Gastrocnemius medialis (tissue), 4 donors: Measurements from ENCODE around the gene SARS1. TPM values are rescaled to one million over a fixed set of nuclear protein-coding genes. Genes with fewer than 3 reads are reported as not detected.

Experiments
- ATAC-seq, 2 donors: fragments of 150-250 bp; one replicate each; pipeline ENCODE4 v1.9.1; 2016
- DNase-seq, 2 donors: peaks; one replicate each; pipeline ENCODE4 v3.0.0-alpha.2; 2019
- H3K27ac ChIP-seq, 4 donors: fragments of 200-600 bp; sonication (generic); 1 replicate in 1 of 4; 2 replicates in 3 of 4; pipeline ENCODE4 v1.5.1; 2016 to 2018; ENCODE audit warnings: mild to moderate bottlenecking in 2 of 4, moderate library complexity in 1 of 4
- H3K27me3 ChIP-seq, 3 donors: fragments of 200-600 bp; sonication (generic) in 2 of 3; 1 replicate in 1 of 3; 2 replicates in 2 of 3; pipeline versions ENCODE4 v1.5.1 to v1.6.0; 2016 to 2019; ENCODE audit warnings: mild to moderate bottlenecking in 1 of 3, moderate library complexity in 1 of 3
- H3K36me3 ChIP-seq, 2 donors: fragments of 200-600 bp; sonication (generic) in 1 of 2; one replicate each; pipeline ENCODE4 v1.5.1; 2017 to 2018
- H3K4me1 ChIP-seq, 2 donors: fragments of 200-600 bp; sonication (generic) in 1 of 2; one replicate each; pipeline ENCODE4 v1.5.1; 2016 to 2017; ENCODE audit warnings: mild to moderate bottlenecking in 2 of 2
- H3K4me3 ChIP-seq, 4 donors: fragments of 200-600 bp; sonication (generic) in 3 of 4; 1 replicate in 1 of 4; 2 replicates in 3 of 4; pipeline ENCODE4 v1.5.1; 2016 to 2019; ENCODE audit warnings: mild to moderate bottlenecking in 2 of 4
- H3K9me3 ChIP-seq, 3 donors: fragments of 200-600 bp; sonication (generic) in 2 of 3; 1 replicate in 1 of 3; 2 replicates in 2 of 3; pipeline ENCODE4 v1.5.1; 2016 to 2019
- CTCF ChIP-seq, 5 experiments: fragments of 450-650 bp in 3 of 5; fragments of 200-600 bp in 2 of 5; sonication (generic) in 2 of 5; IDR thresholded peaks in 4 of 5; conservative IDR thresholded peaks in 1 of 5; 1 replicate in 4 of 5; 2 replicates in 1 of 5; pipeline ENCODE4 v1.5.1; 2016 to 2019; ENCODE audit warnings: antibody characterized with exemption in 5 of 5, mild to moderate bottlenecking in 3 of 5, moderate library complexity in 3 of 5
- POLR2A ChIP-seq, 2 donors: fragments of 450-650 bp; IDR thresholded peaks; one replicate each; pipeline ENCODE4 v1.6.1; 2017; ENCODE audit warnings: antibody characterized with exemption in 2 of 2, mild to moderate bottlenecking in 2 of 2, moderate library complexity in 2 of 2
- in situ Hi-C, 4 donors: fragments of 200-750 bp; cut with MboI; loops; one replicate each; pipeline versions ENCODE4 v1.15.0 to v1.8.0; 2017; ENCODE audit warnings: low sequenced_read_pairs in 4 of 4
- intact Hi-C: fragments of 100-400 bp; cut with DNase I; formaldehyde crosslinking; loops from one replicate; pipeline ENCODE4 v1.15.1; 2023; ENCODE audit warnings: low total_unique reads
- total RNA-seq, 4 donors: library from RNA; depleted of rRNA; stranded (reverse); fragments of >200 nt; gene quantifications; one replicate each; pipeline versions ENCODE4 v1.1.0 to v1.2.3, GENCODE V29; 2016

SARS1 gene
- total RNA-seq, 4 donors from 2014 or later: 97.6 to 116 (median 98.7) TPM

GRCh38 chr1:109272021-109272799 lies 58.5 kb downstream of the SARS1 start:
- no peak overlapping the region for H3K4me3 ChIP-seq
- intact Hi-C loops (no loop called here), in situ Hi-C loops (loop anchor here in 1 of 4 donors (10.0 kb wide), 1 partner anchor 263 kb away; the partner anchor contains the start of gene GPR61)
- no peaks in the 10 kb centered on the region for H3K36me3 ChIP-seq
- H3K27ac ChIP-seq: peak overlapping the region in 2 of 4 donors; percentile 21 to 62
- peaks cover 10 to 25% of the 10 kb centered on the region in 2 donors for H3K4me1 ChIP-seq
- no peaks in the 10 kb centered on the region for H3K9me3 ChIP-seq
- no peaks in the 10 kb centered on the region for H3K27me3 ChIP-seq
- TF ChIP-seq POLR2A (IDR thresholded peaks at IDR 0.05) (no peak), CTCF (IDR thresholded peaks at IDR 0.05 in 4 of 5, conservative IDR thresholded peaks at IDR 0.05 in 1 of 5) (no peak)
- ATAC-seq (no peak), DNase-seq (no peak)

- in situ Hi-C loops: loop anchor here in 1 of 4 donors (10.0 kb wide), 1 partner anchor 262 kb away; the partner anchor contains the start of gene GPR61
- Histone ChIP-seq H3K36me3 (no peaks in the 10 kb centered on the region), H3K27ac (peak overlapping the region in 2 of 4 donors; percentile 21 to 85)
Measured at GRCh38 chr1:109272831-109273547, 59.3 kb downstream of the SARS1 start.

GRCh38 chr1:109273570-109274288 lies 60.0 kb downstream of the SARS1 start:
- ATAC-seq (no peak), DNase-seq (no peak)
- no peaks in the 10 kb centered on the region for H3K36me3 ChIP-seq
- TF ChIP-seq POLR2A (IDR thresholded peaks at IDR 0.05): no peak
- TF ChIP-seq CTCF (IDR thresholded peaks at IDR 0.05 in 4 of 5, conservative IDR thresholded peaks at IDR 0.05 in 1 of 5): no peak
- no peak overlapping the region for H3K4me3 ChIP-seq
- intact Hi-C loops: no loop called here
- H3K27me3 ChIP-seq: no peaks in the 10 kb centered on the region
- peaks cover 10 to 27% of the 10 kb centered on the region in 2 donors for H3K4me1 ChIP-seq
- peak overlapping the region in 3 of 4 donors; percentile 57 to 85 (median 77) for H3K27ac ChIP-seq
- in situ Hi-C loops: loop anchor here in 1 of 4 donors (10.0 kb wide), 1 partner anchor 261 kb away; the partner anchor contains the start of gene GPR61
- no peaks in the 10 kb centered on the region for H3K9me3 ChIP-seq

More at GRCh38 chr1:109272831-109273547, 59.3 kb downstream of the SARS1 start:
- intact Hi-C loops: no loop called here
- no peak for TF ChIP-seq POLR2A (IDR thresholded peaks at IDR 0.05)
- no peak for TF ChIP-seq CTCF (IDR thresholded peaks at IDR 0.05 in 4 of 5, conservative IDR thresholded peaks at IDR 0.05 in 1 of 5)
- Histone ChIP-seq H3K9me3 (no peaks in the 10 kb centered on the region), H3K4me1 (peaks cover 10 to 27% of the 10 kb centered on the region in 2 donors), H3K4me3 (no peak overlapping the region), H3K27me3 (no peaks in the 10 kb centered on the region)
- ATAC-seq (no peak), DNase-seq (no peak)
